GM23338 (cell line): ENCODE data around the gene HACD3.
A peak's percentile ranks its signal among the peaks of the same experiment; 100 is the strongest.

Experiments used
- EZH2 ChIP-seq: fragments of 200-600 bp; sonication (generic); IDR thresholded peaks from one replicate; pipeline ENCODE4 v1.8.0; 2017; ENCODE audit warnings: antibody characterized with exemption, mild to moderate bottlenecking, low read depth; ENCODE audit not compliant: unreplicated experiment
- EZH2phosphoT487 ChIP-seq: fragments of 200-600 bp; sonication (generic); IDR thresholded peaks from one replicate; pipeline ENCODE4 v1.8.1; 2018; ENCODE audit warnings: antibody characterized with exemption; ENCODE audit not compliant: unreplicated experiment
- POLR2AphosphoS5 ChIP-seq: IDR thresholded peaks from 2 replicates; pipeline ENCODE4 v1.6.1; 2016; ENCODE audit warnings: antibody characterized with exemption, low read depth
- TF ChIP-seq, protein P1 (sequence below), 2 experiments: fragments of 200-600 bp in 1 of 2; sonication (generic) in 1 of 2; conservative IDR thresholded peaks; 2 replicates each; pipeline versions ENCODE4 v1.5.1 to v1.6.1; 2016 to 2017; ENCODE audit warnings: antibody characterized with exemption in 2 of 2, low read depth in 2 of 2, mild to moderate bottlenecking in 2 of 2, moderate library complexity in 1 of 2
- TF ChIP-seq, protein P2 (sequence below): IDR thresholded peaks from one replicate; pipeline ENCODE4 v1.6.1; 2018; ENCODE audit warnings: antibody characterized with exemption; ENCODE audit not compliant: unreplicated experiment
- TF ChIP-seq, protein P3 (sequence below): IDR thresholded peaks from 2 replicates; pipeline ENCODE4 v1.6.1; 2016; ENCODE audit warnings: antibody characterized with exemption

DNA sequence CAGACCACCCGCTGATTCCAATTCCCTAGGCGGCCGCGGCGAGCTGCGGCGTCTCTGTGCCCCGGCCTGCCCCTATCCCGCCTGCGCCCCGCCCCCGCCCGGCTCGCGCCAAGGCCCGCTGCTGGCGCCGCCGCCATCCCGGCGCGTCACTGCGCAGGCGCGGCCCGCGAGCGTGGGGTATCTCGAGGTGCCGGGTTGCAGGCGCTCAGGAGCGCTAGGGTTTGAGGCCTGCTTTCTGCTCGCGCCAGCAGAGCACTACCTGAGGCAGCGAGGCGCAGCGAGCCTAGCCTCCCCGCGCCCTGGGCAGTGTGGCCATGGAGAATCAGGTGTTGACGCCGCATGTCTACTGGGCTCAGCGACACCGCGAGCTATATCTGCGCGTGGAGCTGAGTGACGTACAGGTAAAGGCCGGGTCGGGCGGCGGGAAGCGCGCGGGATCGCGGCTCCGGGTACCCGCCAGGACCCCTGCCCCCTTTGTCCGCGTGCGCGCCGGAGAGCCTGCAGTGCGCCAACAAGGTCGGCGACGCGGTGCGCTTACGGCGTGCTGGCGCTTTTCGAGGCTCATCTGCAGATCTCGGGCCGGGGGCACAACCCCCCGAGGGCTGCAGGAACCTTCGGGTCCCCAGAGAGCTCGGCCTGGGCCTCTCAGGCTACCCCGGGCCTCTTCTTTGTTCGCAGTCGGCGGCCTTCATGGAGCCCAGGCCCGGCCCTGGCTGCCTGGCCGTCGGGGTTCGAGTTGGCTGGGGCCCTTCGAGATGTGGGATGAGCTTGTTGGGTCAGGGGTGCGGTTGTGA lies at the start of gene HACD3:
- TF ChIP-seq POLR2AphosphoS5 (peak; percentile 75), EZH2phosphoT487 (no peak), EZH2 (no peak)
- TF ChIP-seq, protein P1, sequence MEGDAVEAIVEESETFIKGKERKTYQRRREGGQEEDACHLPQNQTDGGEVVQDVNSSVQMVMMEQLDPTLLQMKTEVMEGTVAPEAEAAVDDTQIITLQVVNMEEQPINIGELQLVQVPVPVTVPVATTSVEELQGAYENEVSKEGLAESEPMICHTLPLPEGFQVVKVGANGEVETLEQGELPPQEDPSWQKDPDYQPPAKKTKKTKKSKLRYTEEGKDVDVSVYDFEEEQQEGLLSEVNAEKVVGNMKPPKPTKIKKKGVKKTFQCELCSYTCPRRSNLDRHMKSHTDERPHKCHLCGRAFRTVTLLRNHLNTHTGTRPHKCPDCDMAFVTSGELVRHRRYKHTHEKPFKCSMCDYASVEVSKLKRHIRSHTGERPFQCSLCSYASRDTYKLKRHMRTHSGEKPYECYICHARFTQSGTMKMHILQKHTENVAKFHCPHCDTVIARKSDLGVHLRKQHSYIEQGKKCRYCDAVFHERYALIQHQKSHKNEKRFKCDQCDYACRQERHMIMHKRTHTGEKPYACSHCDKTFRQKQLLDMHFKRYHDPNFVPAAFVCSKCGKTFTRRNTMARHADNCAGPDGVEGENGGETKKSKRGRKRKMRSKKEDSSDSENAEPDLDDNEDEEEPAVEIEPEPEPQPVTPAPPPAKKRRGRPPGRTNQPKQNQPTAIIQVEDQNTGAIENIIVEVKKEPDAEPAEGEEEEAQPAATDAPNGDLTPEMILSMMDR (conservative IDR thresholded peaks at IDR 0.05; ENCODE audit: low read depth in 2 of 2): no peak
- TF ChIP-seq, protein P2, sequence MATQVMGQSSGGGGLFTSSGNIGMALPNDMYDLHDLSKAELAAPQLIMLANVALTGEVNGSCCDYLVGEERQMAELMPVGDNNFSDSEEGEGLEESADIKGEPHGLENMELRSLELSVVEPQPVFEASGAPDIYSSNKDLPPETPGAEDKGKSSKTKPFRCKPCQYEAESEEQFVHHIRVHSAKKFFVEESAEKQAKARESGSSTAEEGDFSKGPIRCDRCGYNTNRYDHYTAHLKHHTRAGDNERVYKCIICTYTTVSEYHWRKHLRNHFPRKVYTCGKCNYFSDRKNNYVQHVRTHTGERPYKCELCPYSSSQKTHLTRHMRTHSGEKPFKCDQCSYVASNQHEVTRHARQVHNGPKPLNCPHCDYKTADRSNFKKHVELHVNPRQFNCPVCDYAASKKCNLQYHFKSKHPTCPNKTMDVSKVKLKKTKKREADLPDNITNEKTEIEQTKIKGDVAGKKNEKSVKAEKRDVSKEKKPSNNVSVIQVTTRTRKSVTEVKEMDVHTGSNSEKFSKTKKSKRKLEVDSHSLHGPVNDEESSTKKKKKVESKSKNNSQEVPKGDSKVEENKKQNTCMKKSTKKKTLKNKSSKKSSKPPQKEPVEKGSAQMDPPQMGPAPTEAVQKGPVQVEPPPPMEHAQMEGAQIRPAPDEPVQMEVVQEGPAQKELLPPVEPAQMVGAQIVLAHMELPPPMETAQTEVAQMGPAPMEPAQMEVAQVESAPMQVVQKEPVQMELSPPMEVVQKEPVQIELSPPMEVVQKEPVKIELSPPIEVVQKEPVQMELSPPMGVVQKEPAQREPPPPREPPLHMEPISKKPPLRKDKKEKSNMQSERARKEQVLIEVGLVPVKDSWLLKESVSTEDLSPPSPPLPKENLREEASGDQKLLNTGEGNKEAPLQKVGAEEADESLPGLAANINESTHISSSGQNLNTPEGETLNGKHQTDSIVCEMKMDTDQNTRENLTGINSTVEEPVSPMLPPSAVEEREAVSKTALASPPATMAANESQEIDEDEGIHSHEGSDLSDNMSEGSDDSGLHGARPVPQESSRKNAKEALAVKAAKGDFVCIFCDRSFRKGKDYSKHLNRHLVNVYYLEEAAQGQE: no peak
- TF ChIP-seq, protein P3, sequence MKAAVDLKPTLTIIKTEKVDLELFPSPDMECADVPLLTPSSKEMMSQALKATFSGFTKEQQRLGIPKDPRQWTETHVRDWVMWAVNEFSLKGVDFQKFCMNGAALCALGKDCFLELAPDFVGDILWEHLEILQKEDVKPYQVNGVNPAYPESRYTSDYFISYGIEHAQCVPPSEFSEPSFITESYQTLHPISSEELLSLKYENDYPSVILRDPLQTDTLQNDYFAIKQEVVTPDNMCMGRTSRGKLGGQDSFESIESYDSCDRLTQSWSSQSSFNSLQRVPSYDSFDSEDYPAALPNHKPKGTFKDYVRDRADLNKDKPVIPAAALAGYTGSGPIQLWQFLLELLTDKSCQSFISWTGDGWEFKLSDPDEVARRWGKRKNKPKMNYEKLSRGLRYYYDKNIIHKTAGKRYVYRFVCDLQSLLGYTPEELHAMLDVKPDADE: no peak
